ENCODE data around the gene PHKA1. TPM values are rescaled to one million over a fixed set of nuclear protein-coding genes. Genes with fewer than 3 reads are reported as not detected.
"Not testable (repeated sequence)": the region's sequence is repeated elsewhere in the genome, so short reads cannot be mapped to it uniquely, and the experiment has no call there.

PHKA1 gene
- total and polyA plus RNA-seq, 2 experiments from 2014 or later = 2.6 to 6.8 TPM

DNA sequence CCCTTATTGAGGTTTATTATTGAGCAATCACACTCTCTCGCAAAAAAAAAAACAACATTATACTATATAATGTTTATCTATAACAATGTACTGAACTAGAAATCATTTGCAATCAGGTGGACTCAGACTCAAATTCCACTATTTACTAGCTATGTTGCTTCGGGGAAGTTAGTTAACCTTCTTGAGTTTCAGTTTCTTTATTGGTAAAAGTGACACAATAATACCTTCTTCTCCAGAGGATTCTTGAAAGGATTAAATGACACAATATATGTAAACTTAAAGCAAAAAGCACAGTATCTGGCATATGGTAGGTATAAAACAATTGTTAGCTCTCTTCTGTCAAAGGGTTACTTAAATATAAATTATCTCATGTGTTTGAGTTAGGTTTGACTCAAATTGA is 110.0 kb downstream of the PHKA1 start (continued):
- TF ChIP-seq CTCF (conservative IDR thresholded peaks at IDR 0.05; ENCODE audit: low read depth in 2 of 2) (no peak), EZH2 (IDR thresholded peaks at IDR 0.05; ENCODE audit: low read depth, unreplicated experiment) (no peak)

- not testable (repeated sequence) for H4K20me1 ChIP-seq (replicated peaks; ENCODE audit: insufficient read depth); H3K27ac ChIP-seq (ENCODE audit: low read depth); H3K27me3 Mint-ChIP-seq (ENCODE audit: insufficient read depth, low read depth, poor library complexity); H3K9me2 ChIP-seq (ENCODE audit: insufficient read depth); H3K4me3 ChIP-seq; DNase-seq (ENCODE audit: low spot score); H3K27me3 ChIP-seq (ENCODE audit: insufficient read depth); H3K79me2 ChIP-seq (replicated peaks; ENCODE audit: insufficient read depth); H3K36me3 Mint-ChIP-seq (ENCODE audit: low read depth); ATAC-seq; H3K4me1 ChIP-seq (ENCODE audit: insufficient read depth); H2AFZ ChIP-seq; H3K9me3 Mint-ChIP-seq; H3K4me2 ChIP-seq; H3K27ac Mint-ChIP-seq; H3K4me3 Mint-ChIP-seq; H3K36me3 ChIP-seq (ENCODE audit: insufficient read depth); H3K4me1 Mint-ChIP-seq; H3F3A ChIP-seq (replicated peaks; ENCODE audit: low read depth)
These were observed 123.1 kb downstream of the PHKA1 start for GRCh38 chrX:72591038-72591437.

- Mint-ChIP-seq H3K36me3 (ENCODE audit: low read depth) (peaks cover 23% of the 10 kb centered on the region; the same call in 2 of the 3 replicates), H3K4me1 (no peaks in the 10 kb centered on the region), H3K27ac (no peak overlapping the region), H3K27me3 (ENCODE audit: insufficient read depth, low read depth, poor library complexity) (peaks cover 3% of the 10 kb centered on the region), H3K4me3 (no peak overlapping the region), H3K9me3 (peaks cover 3% of the 10 kb centered on the region; the same call in 1 of the 3 replicates)
- Histone ChIP-seq H3K4me2 (no peak overlapping the region), H4K20me1 (replicated peaks; ENCODE audit: insufficient read depth) (no peaks in the 10 kb centered on the region), H3K27me3 (ENCODE audit: insufficient read depth) (no peaks in the 10 kb centered on the region), H3K79me2 (replicated peaks; ENCODE audit: insufficient read depth) (no peaks in the 10 kb centered on the region), H3K27ac (ENCODE audit: low read depth) (no peak overlapping the region), H3F3A (replicated peaks; ENCODE audit: low read depth) (no peaks in the 10 kb centered on the region), H3K36me3 (ENCODE audit: insufficient read depth) (no peaks in the 10 kb centered on the region), H2AFZ (no peak overlapping the region), H3K4me3 (no peak overlapping the region), H3K4me1 (ENCODE audit: insufficient read depth) (no peaks in the 10 kb centered on the region), H3K9me2 (ENCODE audit: insufficient read depth) (no peaks in the 10 kb centered on the region)
- DNase-seq (ENCODE audit: low spot score) = no peak
- no peak for ATAC-seq
- no peak for TF ChIP-seq EZH2phosphoT487 (IDR thresholded peaks at IDR 0.05; ENCODE audit: unreplicated experiment)
- TF ChIP-seq STAT1 (IDR thresholded peaks at IDR 0.05; ENCODE audit: unreplicated experiment) = no peak
- TF ChIP-seq, protein P1, sequence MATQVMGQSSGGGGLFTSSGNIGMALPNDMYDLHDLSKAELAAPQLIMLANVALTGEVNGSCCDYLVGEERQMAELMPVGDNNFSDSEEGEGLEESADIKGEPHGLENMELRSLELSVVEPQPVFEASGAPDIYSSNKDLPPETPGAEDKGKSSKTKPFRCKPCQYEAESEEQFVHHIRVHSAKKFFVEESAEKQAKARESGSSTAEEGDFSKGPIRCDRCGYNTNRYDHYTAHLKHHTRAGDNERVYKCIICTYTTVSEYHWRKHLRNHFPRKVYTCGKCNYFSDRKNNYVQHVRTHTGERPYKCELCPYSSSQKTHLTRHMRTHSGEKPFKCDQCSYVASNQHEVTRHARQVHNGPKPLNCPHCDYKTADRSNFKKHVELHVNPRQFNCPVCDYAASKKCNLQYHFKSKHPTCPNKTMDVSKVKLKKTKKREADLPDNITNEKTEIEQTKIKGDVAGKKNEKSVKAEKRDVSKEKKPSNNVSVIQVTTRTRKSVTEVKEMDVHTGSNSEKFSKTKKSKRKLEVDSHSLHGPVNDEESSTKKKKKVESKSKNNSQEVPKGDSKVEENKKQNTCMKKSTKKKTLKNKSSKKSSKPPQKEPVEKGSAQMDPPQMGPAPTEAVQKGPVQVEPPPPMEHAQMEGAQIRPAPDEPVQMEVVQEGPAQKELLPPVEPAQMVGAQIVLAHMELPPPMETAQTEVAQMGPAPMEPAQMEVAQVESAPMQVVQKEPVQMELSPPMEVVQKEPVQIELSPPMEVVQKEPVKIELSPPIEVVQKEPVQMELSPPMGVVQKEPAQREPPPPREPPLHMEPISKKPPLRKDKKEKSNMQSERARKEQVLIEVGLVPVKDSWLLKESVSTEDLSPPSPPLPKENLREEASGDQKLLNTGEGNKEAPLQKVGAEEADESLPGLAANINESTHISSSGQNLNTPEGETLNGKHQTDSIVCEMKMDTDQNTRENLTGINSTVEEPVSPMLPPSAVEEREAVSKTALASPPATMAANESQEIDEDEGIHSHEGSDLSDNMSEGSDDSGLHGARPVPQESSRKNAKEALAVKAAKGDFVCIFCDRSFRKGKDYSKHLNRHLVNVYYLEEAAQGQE (IDR thresholded peaks at IDR 0.05; ENCODE audit: unreplicated experiment) = no peak
- TF ChIP-seq ZNF331 (CRISPR knock-in tag; IDR thresholded peaks at IDR 0.05; ENCODE audit: low read depth) = no peak
- TF ChIP-seq CREB1 (CRISPR knock-in tag; IDR thresholded peaks at IDR 0.05; ENCODE audit: low read depth) = no peak
- TF ChIP-seq CTCF (conservative IDR thresholded peaks at IDR 0.05; ENCODE audit: low read depth in 2 of 2) = no peak
- TF ChIP-seq ZNF114 (CRISPR knock-in tag; IDR thresholded peaks at IDR 0.05) = no peak
- no peak for TF ChIP-seq JUNB (IDR thresholded peaks at IDR 0.05; ENCODE audit: unreplicated experiment)
- TF ChIP-seq POLR2AphosphoS5 (IDR thresholded peaks at IDR 0.05; ENCODE audit: low read depth) = no peak
- no peak for TF ChIP-seq EZH2 (IDR thresholded peaks at IDR 0.05; ENCODE audit: low read depth, unreplicated experiment)
These were observed 129.9 kb downstream of the PHKA1 start for GRCh38 chrX:72584163-72584562.

Data from GM23338 (cell line).